Measurements from ENCODE around the gene UBR3.

DNA sequence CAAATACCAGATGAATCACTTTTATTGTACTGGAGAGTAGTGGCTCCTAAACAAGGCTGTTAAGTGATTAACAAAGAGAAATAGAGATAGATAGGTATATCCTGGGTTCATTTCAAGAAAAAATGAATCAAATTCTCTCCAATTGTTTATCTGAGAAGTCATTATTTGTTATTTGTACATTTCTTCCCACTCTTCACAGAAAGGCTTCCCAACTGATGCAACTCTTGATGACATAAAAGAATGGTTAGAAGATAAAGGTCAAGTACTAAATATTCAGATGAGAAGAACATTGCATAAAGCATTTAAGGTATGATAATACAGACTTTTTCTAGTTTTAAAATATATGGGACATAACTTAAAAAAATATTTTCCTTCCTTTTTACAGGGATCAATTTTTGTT, 20.7 kb upstream of the UBR3 start:
- TF ChIP-seq ZFP3 (tag by site-specific recombination; IDR thresholded peaks at IDR 0.05; ENCODE audit: low read depth) (no peak), ZBTB10 (tag by site-specific recombination; IDR thresholded peaks at IDR 0.05) (no peak)
